Retinal pigment epithelial cell (primary cell): ENCODE results near the gene ACOT11.

ENCODE experiments used
- DNase-seq: peaks from one replicate; pipeline ENCODE4 v3.0.0-alpha.2; 2010; ENCODE audit warnings: low read depth
- H3K4me3 ChIP-seq: 2 replicates; pipeline ENCODE4 v1.5.1; 2011; ENCODE audit warnings: mild to moderate bottlenecking, low read length, control low read depth, moderate library complexity
- TF ChIP-seq, protein P1 (sequence below): conservative IDR thresholded peaks from 2 replicates; pipeline ENCODE4 v1.5.1; 2011; ENCODE audit warnings: low read depth, low read length, control low read depth, inconsistent platforms

The ACOT11 gene

DNA sequence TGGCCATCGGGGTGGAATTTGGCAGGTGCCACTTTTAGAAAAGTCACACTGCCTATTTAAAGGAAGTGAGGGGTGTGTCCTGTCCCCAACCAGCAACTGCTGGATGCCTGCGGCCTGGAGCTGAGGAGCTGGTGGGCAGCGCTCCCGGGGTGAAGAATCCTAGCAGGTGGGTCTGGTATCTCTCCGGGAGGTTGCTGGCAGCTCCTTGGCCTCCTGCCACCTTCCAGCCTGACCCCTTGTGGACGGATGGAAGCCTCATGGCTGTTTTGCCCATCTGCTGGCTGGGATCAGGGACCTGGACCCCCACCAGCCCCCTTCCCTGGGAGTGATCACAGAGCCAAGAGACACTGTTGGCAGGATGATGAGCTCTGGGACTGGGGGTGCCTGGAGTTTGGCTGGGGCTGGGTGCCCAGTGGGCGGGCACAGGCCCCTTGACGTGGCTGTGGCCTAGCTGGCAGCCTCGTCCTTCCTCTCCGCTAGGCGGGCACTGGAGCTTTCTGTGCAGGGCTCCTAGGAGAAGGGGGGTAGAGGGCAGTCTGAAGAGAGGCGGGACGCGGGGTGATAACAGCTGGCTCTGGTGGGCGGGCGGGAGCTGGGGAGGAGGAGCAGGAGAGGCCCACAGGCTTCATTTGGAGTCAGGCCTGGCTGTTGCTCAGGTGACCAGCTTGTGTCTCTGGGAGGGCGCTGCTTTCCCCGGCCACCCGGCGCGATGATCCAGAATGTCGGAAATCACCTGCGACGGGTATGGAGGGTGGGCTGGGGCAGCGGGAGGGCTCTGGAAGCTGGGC, at the start of gene ACOT11:
TSS of gene ACOT11 (plus strand) at position 628 of the 788 bp plus-strand sequence. CDS start at position 710, 82 bp downstream.
- TF ChIP-seq, protein P1, sequence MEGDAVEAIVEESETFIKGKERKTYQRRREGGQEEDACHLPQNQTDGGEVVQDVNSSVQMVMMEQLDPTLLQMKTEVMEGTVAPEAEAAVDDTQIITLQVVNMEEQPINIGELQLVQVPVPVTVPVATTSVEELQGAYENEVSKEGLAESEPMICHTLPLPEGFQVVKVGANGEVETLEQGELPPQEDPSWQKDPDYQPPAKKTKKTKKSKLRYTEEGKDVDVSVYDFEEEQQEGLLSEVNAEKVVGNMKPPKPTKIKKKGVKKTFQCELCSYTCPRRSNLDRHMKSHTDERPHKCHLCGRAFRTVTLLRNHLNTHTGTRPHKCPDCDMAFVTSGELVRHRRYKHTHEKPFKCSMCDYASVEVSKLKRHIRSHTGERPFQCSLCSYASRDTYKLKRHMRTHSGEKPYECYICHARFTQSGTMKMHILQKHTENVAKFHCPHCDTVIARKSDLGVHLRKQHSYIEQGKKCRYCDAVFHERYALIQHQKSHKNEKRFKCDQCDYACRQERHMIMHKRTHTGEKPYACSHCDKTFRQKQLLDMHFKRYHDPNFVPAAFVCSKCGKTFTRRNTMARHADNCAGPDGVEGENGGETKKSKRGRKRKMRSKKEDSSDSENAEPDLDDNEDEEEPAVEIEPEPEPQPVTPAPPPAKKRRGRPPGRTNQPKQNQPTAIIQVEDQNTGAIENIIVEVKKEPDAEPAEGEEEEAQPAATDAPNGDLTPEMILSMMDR, result peak; percentile 68
- DNase-seq, result peak; percentile 65
- peak within 1 kb of the TSS; percentile 50 for H3K4me3 ChIP-seq

DNA sequence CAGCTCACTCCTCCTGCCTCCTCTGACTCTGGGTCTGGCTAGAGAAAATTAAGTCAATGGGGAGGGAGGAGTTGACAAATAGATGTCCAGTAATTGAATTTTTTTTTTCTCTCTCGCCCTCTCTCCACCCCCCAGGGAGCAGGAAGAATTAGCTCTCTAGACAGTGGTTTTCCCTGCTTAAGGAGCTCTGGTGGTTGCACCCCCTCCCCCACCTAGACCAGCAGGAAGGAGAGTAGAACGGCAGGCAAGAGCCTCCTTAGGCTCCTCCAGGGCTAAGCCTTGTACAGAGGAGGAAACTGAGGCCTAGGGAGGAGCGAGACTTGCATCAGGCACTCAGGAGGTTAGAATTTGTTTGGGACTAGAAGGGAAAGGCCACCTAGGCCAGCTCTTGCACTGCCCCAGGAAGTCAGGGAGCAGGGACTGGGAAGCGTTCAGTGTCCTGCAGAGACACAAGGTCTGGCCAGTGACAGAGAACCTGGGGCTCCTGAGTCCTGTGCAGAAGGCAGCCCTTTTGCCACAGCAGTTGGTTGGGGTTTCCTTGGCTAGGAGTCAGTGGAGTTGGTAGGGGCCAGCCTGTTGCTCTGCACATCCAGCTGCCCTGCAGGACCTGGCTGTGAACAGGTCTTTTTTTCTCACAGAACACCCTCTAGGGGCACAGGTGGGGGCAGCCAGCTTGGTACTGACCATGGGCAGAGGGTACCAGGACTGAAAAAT, 49.5 kb upstream of the ACOT11 start:
- H3K4me3 ChIP-seq, result peak overlapping the region; percentile 38
- TF ChIP-seq, protein P1, result no peak
- DNase-seq, result no peak

DNA sequence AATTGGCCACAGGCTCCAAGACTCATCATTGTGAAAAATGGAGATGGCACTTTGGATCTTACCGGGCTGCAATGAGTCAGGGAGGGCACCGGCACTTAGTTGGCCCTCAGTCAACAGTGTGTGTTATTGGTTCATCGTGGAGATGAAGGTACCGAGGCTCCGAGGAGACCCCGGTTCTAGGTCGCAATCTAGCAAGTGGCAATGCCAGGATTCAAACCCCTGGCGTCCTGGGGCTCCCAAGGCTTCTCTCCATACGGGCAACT, 49.0 kb upstream of the ACOT11 start:
- peak overlapping the region; percentile 38 for H3K4me3 ChIP-seq
- no peak for DNase-seq
- TF ChIP-seq, protein P1, result no peak

DNA sequence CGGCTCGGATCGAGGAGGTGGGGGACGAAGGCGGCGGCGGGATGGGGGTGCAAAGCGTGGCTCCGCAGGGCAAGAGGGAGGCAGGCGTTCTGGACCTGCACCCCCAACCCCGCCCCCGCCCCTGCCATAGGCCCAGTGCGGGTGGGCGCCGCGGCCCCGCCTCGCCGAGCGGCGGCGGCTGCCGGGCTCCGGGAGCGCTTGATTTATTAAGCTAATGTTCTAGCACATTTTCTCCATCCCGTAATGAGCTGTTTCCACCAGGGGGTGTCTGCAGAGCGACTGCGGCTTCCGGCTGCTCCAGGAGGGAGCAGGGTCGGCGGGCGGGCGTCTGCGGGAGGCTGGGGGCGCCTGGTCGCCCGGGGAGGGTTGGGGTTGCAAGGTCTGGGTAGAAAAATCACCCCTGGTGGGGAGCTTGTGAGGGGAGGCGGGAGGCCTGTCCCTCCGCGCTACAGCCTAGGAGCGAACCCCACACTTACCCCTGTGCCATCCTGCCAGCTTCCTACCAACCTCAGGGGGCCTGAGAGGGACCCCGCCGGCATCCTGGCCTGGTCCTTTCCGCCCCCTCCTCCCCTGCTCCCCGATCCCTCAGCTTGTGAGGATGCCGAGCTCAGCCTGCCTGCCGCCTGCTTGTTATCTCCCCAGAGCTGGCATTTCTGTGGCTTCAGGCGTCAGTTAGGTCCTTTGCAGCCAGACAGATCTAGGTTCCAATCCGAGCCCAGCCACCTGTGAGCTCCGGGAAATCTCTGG, 48.5 kb upstream of the ACOT11 start:
- DNase-seq, result no peak
- TF ChIP-seq, protein P1, result peak; percentile 58
- H3K4me3 ChIP-seq, result peak overlapping the region; percentile 38

DNA sequence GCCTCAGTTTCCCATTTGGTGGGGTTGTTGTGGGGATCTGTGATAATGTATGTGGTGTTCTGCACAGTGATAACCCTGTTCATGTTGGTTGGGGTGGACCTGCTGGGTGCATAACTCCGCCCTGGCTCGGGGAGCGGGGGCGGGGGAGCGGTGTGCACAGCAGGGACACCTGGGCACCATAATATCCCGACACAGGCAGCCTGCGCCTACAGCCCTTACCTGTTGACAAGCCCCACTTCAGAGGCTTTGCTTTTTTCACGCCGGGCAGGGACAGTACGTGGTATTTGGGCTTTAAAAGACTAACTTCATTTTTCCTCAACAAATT, 48.0 kb upstream of the ACOT11 start:
- H3K4me3 ChIP-seq, result no peak overlapping the region
- DNase-seq, result no peak
- TF ChIP-seq, protein P1, result no peak

DNA sequence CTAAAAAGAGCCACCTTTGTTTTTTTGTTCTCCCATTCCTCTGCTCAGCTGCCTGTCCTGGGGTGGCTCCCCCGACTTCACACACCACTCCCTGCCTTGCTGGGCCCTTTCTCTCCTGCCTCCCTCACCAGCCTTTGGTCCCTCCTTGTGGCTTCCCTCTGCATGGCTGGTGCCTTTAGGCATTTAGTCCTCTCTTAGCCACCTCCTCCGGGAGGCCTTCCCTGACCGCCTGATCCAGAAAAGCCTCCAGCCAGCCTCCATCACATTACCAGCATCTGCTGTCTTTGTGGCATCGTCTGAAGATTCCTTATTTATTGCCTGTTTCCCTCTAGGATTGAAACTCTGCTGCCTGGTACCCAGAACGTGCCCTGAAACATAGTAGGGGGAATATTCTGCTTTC, 46.2 kb upstream of the ACOT11 start:
- TF ChIP-seq, protein P1, result no peak
- no peak overlapping the region for H3K4me3 ChIP-seq
- no peak for DNase-seq
